Right lobe of liver (tissue), 6 donors: ENCODE measurements around the gene RIT2. TPM values are rescaled to one million over a fixed set of nuclear protein-coding genes. Genes with fewer than 3 reads are reported as not detected.

Source experiments
- ATAC-seq, 4 donors: fragments of 200-7000 bp; cut with Tn5 transposase; one replicate each; pipeline ENCODE4 v1.9.1; 2020; ENCODE audit warnings: mild to moderate bottlenecking in 4 of 4, moderate library complexity in 4 of 4
- DNase-seq, 3 donors: peaks; one replicate each; pipeline ENCODE4 v3.0.0-alpha.2; 2020
- H3K27ac ChIP-seq, 3 donors: fragments of 200-600 bp; one replicate each; pipeline ENCODE4 v1.8.0; 2022
- H3K27me3 ChIP-seq, 2 donors: fragments of 200-600 bp; one replicate each; pipeline ENCODE4 v1.8.0; 2022
- H3K36me3 ChIP-seq, 4 donors: fragments of 200-600 bp; sonication (generic) in 1 of 4; one replicate each; pipeline versions ENCODE4 v1.5.1 to v1.8.0; 2017 to 2022; ENCODE audit warnings: control low read depth in 1 of 4
- H3K4me1 ChIP-seq, 4 donors: fragments of 200-600 bp; sonication (generic) in 1 of 4; one replicate each; pipeline versions ENCODE4 v1.5.1 to v1.8.0; 2017 to 2022; ENCODE audit warnings: control low read depth in 1 of 4
- H3K4me3 ChIP-seq, 3 donors: fragments of 200-600 bp; one replicate each; pipeline ENCODE4 v1.8.0; 2022
- H3K9me3 ChIP-seq, 4 donors: fragments of 200-600 bp; sonication (generic) in 1 of 4; one replicate each; pipeline versions ENCODE4 v1.5.1 to v1.8.0; 2017 to 2022; ENCODE audit warnings: control low read depth in 1 of 4
- CTCF ChIP-seq, 4 donors: fragments of 200-600 bp in 3 of 4; fragments of 450-650 bp in 1 of 4; IDR thresholded peaks; one replicate each; pipeline versions ENCODE4 v1.5.1 to v1.8.0; 2016 to 2022; ENCODE audit warnings: antibody characterized with exemption in 4 of 4, mild to moderate bottlenecking in 2 of 4
- POLR2A ChIP-seq: fragments of 450-650 bp; IDR thresholded peaks from one replicate; pipeline ENCODE4 v1.6.1; 2017; ENCODE audit warnings: antibody characterized with exemption, mild to moderate bottlenecking
- WGBS: methylation state at CpG from one replicate; pipeline ENCODE4 v1.1.6; 2018; ENCODE audit warnings: low coverage, low lambda C conversion rate; ENCODE audit not compliant: insufficient coverage; ENCODE audit errors: missing lambda C conversion rate; 5-methylcytosine and 5-hydroxymethylcytosine counted together
- intact Hi-C, 2 donors: fragments of 100-400 bp; cut with DNase I; formaldehyde crosslinking; loops; one replicate each; pipeline versions ENCODE4 v1.11.2 to v1.14.1; 2022
- total RNA-seq, 6 experiments: library from RNA; depleted of rRNA in 2 of 6; stranded (reverse); fragments of >200 nt in 2 of 6; fragmentation: NEBNext Ultra II Directional in 3 of 6; extraction: Animal tissue kit (Norgen Biotek cat#: 25700) in 3 of 6; gene quantifications; one replicate each; pipeline versions ENCODE4 v1.1.0 to v1.2.4, GENCODE V29; 2016 to 2023
- donor health status: DM: no; HTN: yes; CAD: no.
- donor health status: DM: no; HTN: no; CAD: no.
- donor health status: DM: no; HTN: no; CAD: no.
- donor health status: DM: no; HTN: yes; CAD: no.
- donor health status: DM: no; HTN: yes; CAD: no.

Gene RIT2
- total RNA-seq, 6 experiments from 2014 or later: not detected

- no peaks in the 10 kb centered on the region for H3K9me3 ChIP-seq
- H3K36me3 ChIP-seq: no peaks in the 10 kb centered on the region
- ATAC-seq (no peak), DNase-seq (no peak)
- no peak overlapping the region for H3K4me3 ChIP-seq
- H3K27ac ChIP-seq: no peak overlapping the region
- intact Hi-C loops: no loop called here
- 64% methylated on average over 5 of the region's 5 CpGs for WGBS
- H3K27me3 ChIP-seq: no peaks in the 10 kb centered on the region
- TF ChIP-seq POLR2A (no peak), CTCF (IDR thresholded peaks at IDR 0.05) (no peak)
- H3K4me1 ChIP-seq: no peaks in the 10 kb centered on the region
These were observed 43.7 kb upstream of the RIT2 start for GRCh38 chr18:43159086-43159770.

- Histone ChIP-seq H3K9me3 (no peaks in the 10 kb centered on the region), H3K27me3 (no peaks in the 10 kb centered on the region), H3K4me3 (no peak overlapping the region), H3K36me3 (no peaks in the 10 kb centered on the region), H3K4me1 (no peaks in the 10 kb centered on the region), H3K27ac (no peak overlapping the region)
- TF ChIP-seq CTCF (IDR thresholded peaks at IDR 0.05) (no peak), POLR2A (no peak)
- intact Hi-C loops: no loop called here
- DNase-seq (no peak), ATAC-seq (no peak)
- 38% methylated on average over 2 of the region's 2 CpGs for WGBS
These were observed 42.9 kb upstream of the RIT2 start for GRCh38 chr18:43158381-43158780.

GRCh38 chr18:43155842-43156241 is 40.4 kb upstream of the RIT2 start:
- ATAC-seq: no peak
- DNase-seq: no peak
- TF ChIP-seq CTCF (IDR thresholded peaks at IDR 0.05) (no peak), POLR2A (no peak)
- H3K27ac ChIP-seq: no peak overlapping the region
- no peaks in the 10 kb centered on the region for H3K36me3 ChIP-seq
- 62% methylated on average over 3 of the region's 3 CpGs for WGBS
- H3K9me3 ChIP-seq: no peaks in the 10 kb centered on the region
- no peaks in the 10 kb centered on the region for H3K4me1 ChIP-seq
- no peak overlapping the region for H3K4me3 ChIP-seq
- intact Hi-C loops: no loop called here
- H3K27me3 ChIP-seq: no peaks in the 10 kb centered on the region

GRCh38 chr18:43148231-43148630 is 32.7 kb upstream of the RIT2 start:
- ATAC-seq: no peak
- WGBS: 60% methylated on average over 2 of the region's 2 CpGs
- Histone ChIP-seq H3K4me1 (no peaks in the 10 kb centered on the region), H3K9me3 (no peaks in the 10 kb centered on the region), H3K27me3 (no peaks in the 10 kb centered on the region), H3K36me3 (no peaks in the 10 kb centered on the region), H3K4me3 (no peak overlapping the region), H3K27ac (no peak overlapping the region)
- no peak for DNase-seq
- intact Hi-C loops: no loop called here
- TF ChIP-seq CTCF (IDR thresholded peaks at IDR 0.05) (no peak), POLR2A (no peak)

GRCh38 chr18:43141208-43141607 is 25.7 kb upstream of the RIT2 start:
- Histone ChIP-seq H3K4me1 (no peaks in the 10 kb centered on the region), H3K27me3 (no peaks in the 10 kb centered on the region), H3K27ac (no peak overlapping the region), H3K36me3 (no peaks in the 10 kb centered on the region), H3K9me3 (no peaks in the 10 kb centered on the region), H3K4me3 (no peak overlapping the region)
- 35% methylated on average over 2 of the region's 2 CpGs for WGBS
- DNase-seq: no peak
- intact Hi-C loops: no loop called here
- TF ChIP-seq CTCF (IDR thresholded peaks at IDR 0.05) (no peak), POLR2A (no peak)
- no peak for ATAC-seq
